T-helper 1 cell treated with Interleukin-12 subunit alpha and Interleukin-12 subunit beta and Interleukin-4 antibody, amounts not matched to agents 30 μg/mL and 1 μg/mL, for 36 hours (primary cell): ENCODE results near the gene AKIRIN1.
A peak's percentile ranks its signal among the peaks of the same experiment; 100 is the strongest.
"Not testable (repeated sequence)": the region's sequence is repeated elsewhere in the genome, so short reads cannot be mapped to it uniquely, and the experiment has no call there.

Source experiments
- H3K27ac Mint-ChIP-seq: one replicate; pipeline ENCODE4 v1.8.0; 2021; ENCODE audit warnings: mild to moderate bottlenecking, mixed read lengths
- H3K27me3 Mint-ChIP-seq: one replicate; pipeline ENCODE4 v1.8.0; 2021; ENCODE audit warnings: low read depth, mixed read lengths
- H3K36me3 Mint-ChIP-seq: one replicate; pipeline ENCODE4 v1.8.0; 2021; ENCODE audit warnings: low read depth, mixed read lengths
- H3K4me1 Mint-ChIP-seq: one replicate; pipeline ENCODE4 v1.8.0; 2021; ENCODE audit warnings: low read depth, mixed read lengths
- H3K4me3 Mint-ChIP-seq: one replicate; pipeline ENCODE4 v1.8.0; 2021; ENCODE audit warnings: mild to moderate bottlenecking, moderate library complexity, mixed read lengths
- H3K9me3 Mint-ChIP-seq: one replicate; pipeline ENCODE4 v1.8.0; 2021; ENCODE audit warnings: mixed read lengths

AKIRIN1 gene

GRCh38 chr1:38978245-38978542 is 12.9 kb upstream of the AKIRIN1 start:
- peaks cover 13% of the 10 kb centered on the region for H3K4me1 Mint-ChIP-seq
- H3K27me3 Mint-ChIP-seq, H3K4me3 Mint-ChIP-seq: not testable (repeated sequence)
- peaks cover 18% of the 10 kb centered on the region for H3K9me3 Mint-ChIP-seq
- peaks cover 11% of the 10 kb centered on the region for H3K36me3 Mint-ChIP-seq
- H3K27ac Mint-ChIP-seq = peak overlapping the region; percentile 88

- Mint-ChIP-seq H3K4me1 (peaks cover 13% of the 10 kb centered on the region), H3K9me3 (peaks cover 18% of the 10 kb centered on the region), H3K36me3 (peaks cover 11% of the 10 kb centered on the region)
- H3K27me3 Mint-ChIP-seq, H3K4me3 Mint-ChIP-seq, H3K27ac Mint-ChIP-seq: not testable (repeated sequence)
These were observed 11.7 kb upstream of the AKIRIN1 start for GRCh38 chr1:38979380-38979779.

- Mint-ChIP-seq H3K4me3 (peak overlapping the region; percentile 79), H3K4me1 (peaks cover 21% of the 10 kb centered on the region), H3K36me3 (peaks cover 14% of the 10 kb centered on the region), H3K27ac (peak overlapping the region; percentile 74), H3K9me3 (no peaks in the 10 kb centered on the region), H3K27me3 (no peaks in the 10 kb centered on the region)
These were observed 1.1 kb upstream of the AKIRIN1 start for GRCh38 chr1:38989979-38990378.

- Mint-ChIP-seq H3K27me3 (no peaks in the 10 kb centered on the region), H3K36me3 (peaks cover 17% of the 10 kb centered on the region), H3K27ac (peak overlapping the region; percentile 74), H3K9me3 (no peaks in the 10 kb centered on the region), H3K4me1 (peaks cover 24% of the 10 kb centered on the region), H3K4me3 (peak overlapping the region; percentile 79)
These were observed 714 bp upstream of the AKIRIN1 start for GRCh38 chr1:38990386-38990737.

GRCh38 chr1:38991638-38992411 is 749 bp downstream of the AKIRIN1 start:
- H3K4me3 Mint-ChIP-seq = peak overlapping the region; percentile 86
- peaks cover 34% of the 10 kb centered on the region for H3K4me1 Mint-ChIP-seq

GRCh38 chr1:38992412-38993111 is 1.5 kb downstream of the AKIRIN1 start:
- H3K27ac Mint-ChIP-seq = peak overlapping the region; percentile 46
- H3K36me3 Mint-ChIP-seq = peaks cover 28% of the 10 kb centered on the region
- H3K4me3 Mint-ChIP-seq = peak overlapping the region; percentile 86
- H3K4me1 Mint-ChIP-seq = peaks cover 40% of the 10 kb centered on the region
- no peaks in the 10 kb centered on the region for H3K27me3 Mint-ChIP-seq
- H3K9me3 Mint-ChIP-seq = no peaks in the 10 kb centered on the region

More at GRCh38 chr1:38991638-38992411, 749 bp downstream of the AKIRIN1 start:
- H3K9me3 Mint-ChIP-seq = no peaks in the 10 kb centered on the region
- H3K27ac Mint-ChIP-seq = peak overlapping the region; percentile 46
- peaks cover 23% of the 10 kb centered on the region for H3K36me3 Mint-ChIP-seq
- no peaks in the 10 kb centered on the region for H3K27me3 Mint-ChIP-seq

- peaks cover 40% of the 10 kb centered on the region for H3K36me3 Mint-ChIP-seq
- H3K9me3 Mint-ChIP-seq = no peaks in the 10 kb centered on the region
- H3K4me3 Mint-ChIP-seq = no peak overlapping the region
- H3K27me3 Mint-ChIP-seq = no peaks in the 10 kb centered on the region
- H3K4me1 Mint-ChIP-seq = peaks cover 49% of the 10 kb centered on the region
- peak overlapping the region; percentile 20 for H3K27ac Mint-ChIP-seq
These were observed 3.1 kb downstream of the AKIRIN1 start for GRCh38 chr1:38994196-38994595.

- H3K4me1 Mint-ChIP-seq = peaks cover 52% of the 10 kb centered on the region
These were observed 6.2 kb downstream of the AKIRIN1 start for GRCh38 chr1:38997034-38997900.

GRCh38 chr1:38997901-38998190 is 6.8 kb downstream of the AKIRIN1 start:
- H3K9me3 Mint-ChIP-seq = no peaks in the 10 kb centered on the region
- peak overlapping the region; percentile 67 for H3K4me3 Mint-ChIP-seq
- H3K27me3 Mint-ChIP-seq = no peaks in the 10 kb centered on the region
- H3K27ac Mint-ChIP-seq = peak overlapping the region; percentile 68
- H3K36me3 Mint-ChIP-seq = peaks cover 55% of the 10 kb centered on the region
- peaks cover 50% of the 10 kb centered on the region for H3K4me1 Mint-ChIP-seq

More at GRCh38 chr1:38997034-38997900, 6.2 kb downstream of the AKIRIN1 start:
- Mint-ChIP-seq H3K27me3 (no peaks in the 10 kb centered on the region), H3K9me3 (no peaks in the 10 kb centered on the region), H3K27ac (peak overlapping the region; percentile 68), H3K4me3 (peak overlapping the region; percentile 67), H3K36me3 (peaks cover 54% of the 10 kb centered on the region)

- Mint-ChIP-seq H3K4me1 (peaks cover 36% of the 10 kb centered on the region), H3K27me3 (no peaks in the 10 kb centered on the region), H3K36me3 (peaks cover 63% of the 10 kb centered on the region), H3K27ac (peak overlapping the region; percentile 27), H3K9me3 (no peaks in the 10 kb centered on the region), H3K4me3 (no peak overlapping the region)
These were observed 10.7 kb downstream of the AKIRIN1 start for GRCh38 chr1:39001516-39002421.

GRCh38 chr1:39003281-39003680 is 12.2 kb downstream of the AKIRIN1 start:
- peak overlapping the region; percentile 5 for H3K27ac Mint-ChIP-seq
- peaks cover 54% of the 10 kb centered on the region for H3K36me3 Mint-ChIP-seq
- H3K4me1 Mint-ChIP-seq = peaks cover 25% of the 10 kb centered on the region
- no peaks in the 10 kb centered on the region for H3K27me3 Mint-ChIP-seq
- H3K4me3 Mint-ChIP-seq = no peak overlapping the region
- H3K9me3 Mint-ChIP-seq = no peaks in the 10 kb centered on the region

- Mint-ChIP-seq H3K9me3 (no peaks in the 10 kb centered on the region), H3K36me3 (peaks cover 56% of the 10 kb centered on the region), H3K4me3 (no peak overlapping the region), H3K27me3 (no peaks in the 10 kb centered on the region), H3K4me1 (peaks cover 25% of the 10 kb centered on the region), H3K27ac (peak overlapping the region; percentile 18)
These were observed 12.7 kb downstream of the AKIRIN1 start for GRCh38 chr1:39003794-39004193.

- H3K9me3 Mint-ChIP-seq = no peaks in the 10 kb centered on the region
- no peak overlapping the region for H3K4me3 Mint-ChIP-seq
- peaks cover 48% of the 10 kb centered on the region for H3K36me3 Mint-ChIP-seq
These were observed 15.2 kb downstream of the AKIRIN1 start for GRCh38 chr1:39006287-39006686.

More at GRCh38 chr1:39006287-39006686, 15.2 kb downstream of the AKIRIN1 start:
- Mint-ChIP-seq H3K27ac (no peak overlapping the region), H3K27me3 (no peaks in the 10 kb centered on the region), H3K4me1 (peaks cover 21% of the 10 kb centered on the region)
